Neural cell (in vitro differentiated cells): ENCODE data around the gene TAMM41.
"Not testable (repeated sequence)": the region's sequence is repeated elsewhere in the genome, so short reads cannot be mapped to it uniquely, and the experiment has no call there.

Experiments used
- CTCF ChIP-seq: fragments of 450-650 bp; IDR thresholded peaks from 2 replicates; pipeline ENCODE4 v1.5.1; 2014; ENCODE audit warnings: antibody characterized with exemption, mild to moderate bottlenecking, moderate library complexity; ENCODE audit not compliant: poor library complexity, severe bottlenecking
- EP300 ChIP-seq: fragments of 450-650 bp; conservative IDR thresholded peaks from 2 replicates; pipeline ENCODE4 v1.6.1; 2014; ENCODE audit warnings: antibody characterized with exemption, mild to moderate bottlenecking, moderate library complexity; ENCODE audit not compliant: poor library complexity, severe bottlenecking
- EZH2 ChIP-seq: fragments of 200-600, 300-800 bp; shearing (Covaris generic), sonication (generic); IDR thresholded peaks from 2 replicates; pipeline ENCODE4 v1.6.1; 2014; ENCODE audit warnings: antibody characterized with exemption, low read length, borderline replicate concordance, mild to moderate bottlenecking; ENCODE audit not compliant: insufficient read depth, poor library complexity, severe bottlenecking
- MXI1 ChIP-seq: fragments of 450-650 bp; conservative IDR thresholded peaks from 2 replicates; pipeline ENCODE4 v1.6.1; 2014; ENCODE audit warnings: antibody characterized with exemption, mild to moderate bottlenecking; ENCODE audit not compliant: poor library complexity, severe bottlenecking
- POLR2AphosphoS5 ChIP-seq: IDR thresholded peaks from 2 replicates; pipeline ENCODE4 v1.6.1; 2012
- REST ChIP-seq: IDR thresholded peaks from 2 replicates; pipeline ENCODE4 v1.6.1; 2012; ENCODE audit warnings: borderline replicate concordance
- SMC3 ChIP-seq: fragments of 450-650 bp; conservative IDR thresholded peaks from 2 replicates; pipeline ENCODE4 v1.6.1; 2014; ENCODE audit warnings: antibody characterized with exemption, mild to moderate bottlenecking, moderate library complexity; ENCODE audit not compliant: poor library complexity
- TAF1 ChIP-seq: IDR thresholded peaks from 2 replicates; pipeline ENCODE4 v1.6.1; 2012; ENCODE audit warnings: low read depth

- TF ChIP-seq CTCF, SMC3, POLR2AphosphoS5, EP300, MXI1, REST, EZH2, TAF1: not testable (repeated sequence)
Observed at GRCh38 chr3:11752254-11752653, 94.4 kb downstream of the TAMM41 start.
